Dermis blood vessel endothelial cell (primary cell): Measurements from ENCODE around the gene GH2. TPM values are rescaled to one million over a fixed set of nuclear protein-coding genes. Genes with fewer than 3 reads are reported as not detected.
"Not testable (repeated sequence)": the region's sequence is repeated elsewhere in the genome, so short reads cannot be mapped to it uniquely, and the experiment has no call there.

Experiments
- DNase-seq: peaks from one replicate; pipeline ENCODE4 v3.0.0; 2010
- total RNA-seq: library from RNA; depleted of rRNA; stranded (reverse); fragments of >200 nt; gene quantifications from 2 replicates; pipeline ENCODE4 v1.2.3, GENCODE V29; 2014

Gene GH2
- total RNA-seq, 1 donor from 2014 or later = not detected

GRCh38 chr17:63873577-63873976 is 8.2 kb downstream of the GH2 start, which contains the start of gene CSH2:
TSS of gene CSH2 (minus strand) at chr17:63873677. CDS start at chr17:63873614, 63 bp downstream.
- not testable (repeated sequence) for DNase-seq

- DNase-seq = not testable (repeated sequence)
Measured at GRCh38 chr17:63871646-63872365, 9.9 kb downstream of the GH2 start.

- not testable (repeated sequence) for DNase-seq
Measured at GRCh38 chr17:63870292-63870665, 11.5 kb downstream of the GH2 start.

- DNase-seq = not testable (repeated sequence)
Measured at GRCh38 chr17:63869491-63870291, 12.1 kb downstream of the GH2 start.

- not testable (repeated sequence) for DNase-seq
Measured at GRCh38 chr17:63866625-63867024, 15.1 kb downstream of the GH2 start.

GRCh38 chr17:63859257-63859656 is 22.5 kb downstream of the GH2 start:
- DNase-seq = no peak

GRCh38 chr17:63856425-63856824 is 25.3 kb downstream of the GH2 start:
- not testable (repeated sequence) for DNase-seq

GRCh38 chr17:63855185-63855584 is 26.6 kb downstream of the GH2 start:
- DNase-seq = no peak

GRCh38 chr17:63854709-63855108 is 27.0 kb downstream of the GH2 start:
- DNase-seq = no peak

- no peak for DNase-seq
Measured at GRCh38 chr17:63853260-63853659, 28.5 kb downstream of the GH2 start.

GRCh38 chr17:63850401-63850800 is 31.3 kb downstream of the GH2 start:
- no peak for DNase-seq

GRCh38 chr17:63848834-63849689 is 32.7 kb downstream of the GH2 start:
- peak; percentile 92 for DNase-seq

GRCh38 chr17:63847525-63848249 is 34.1 kb downstream of the GH2 start:
- no peak for DNase-seq

- no peak for DNase-seq
Measured at GRCh38 chr17:63845509-63845908, 36.2 kb downstream of the GH2 start.

- no peak for DNase-seq
Measured at GRCh38 chr17:63843910-63844677, 37.6 kb downstream of the GH2 start.

GRCh38 chr17:63843387-63843888 is 38.3 kb downstream of the GH2 start:
- DNase-seq = peak; percentile 81

- peak; percentile 99 for DNase-seq
Measured at GRCh38 chr17:63842540-63843386, 39.0 kb downstream of the GH2 start, which contains the start of gene SMARCD2. TSS of gene SMARCD2 (minus strand) at chr17:63842685. CDS start at chr17:63842674, 11 bp downstream.

- no peak for DNase-seq
Measured at GRCh38 chr17:63842173-63842539, 39.6 kb downstream of the GH2 start.

GRCh38 chr17:63841350-63842172 is 40.2 kb downstream of the GH2 start:
- peak; percentile 57 for DNase-seq
